ENCODE data around the gene TCTA.

TCTA gene

DNA sequence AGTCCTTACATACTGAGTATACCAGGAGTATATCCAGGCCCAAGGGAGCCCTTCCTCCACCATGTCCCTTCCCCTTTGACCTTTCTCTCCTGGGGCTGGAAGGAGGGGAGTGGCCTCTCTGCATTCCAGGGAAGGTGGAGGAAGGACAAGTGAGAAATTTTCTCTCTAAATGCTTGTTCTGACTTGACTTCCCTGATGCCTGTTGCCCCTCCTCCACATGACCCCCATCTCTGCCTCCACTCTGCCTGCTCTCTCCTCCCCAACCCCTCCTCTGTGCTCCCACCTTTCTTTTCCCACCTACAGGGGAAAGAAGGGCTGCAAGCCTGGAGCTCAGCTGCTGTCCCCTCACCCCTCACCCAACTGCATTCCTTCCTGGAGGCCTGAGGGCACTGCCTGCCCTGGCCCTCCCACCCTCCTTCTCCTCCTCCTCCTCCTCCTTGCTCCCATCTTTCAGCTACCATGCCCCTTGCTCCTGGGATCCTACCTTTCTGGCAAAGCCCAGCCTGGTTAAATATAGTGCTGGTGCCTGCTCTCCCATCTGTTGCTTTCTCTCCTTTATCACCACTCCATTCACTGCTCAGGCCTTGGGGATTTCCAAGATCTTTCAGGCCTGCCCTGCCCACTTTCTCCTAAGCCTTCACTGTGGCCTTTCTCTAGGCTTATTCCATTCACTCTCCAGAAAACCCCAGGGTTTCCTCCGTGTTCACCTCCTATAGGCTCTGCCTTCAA is 49.4 kb downstream of the TCTA start:
- no peak for DNase-seq

DNA sequence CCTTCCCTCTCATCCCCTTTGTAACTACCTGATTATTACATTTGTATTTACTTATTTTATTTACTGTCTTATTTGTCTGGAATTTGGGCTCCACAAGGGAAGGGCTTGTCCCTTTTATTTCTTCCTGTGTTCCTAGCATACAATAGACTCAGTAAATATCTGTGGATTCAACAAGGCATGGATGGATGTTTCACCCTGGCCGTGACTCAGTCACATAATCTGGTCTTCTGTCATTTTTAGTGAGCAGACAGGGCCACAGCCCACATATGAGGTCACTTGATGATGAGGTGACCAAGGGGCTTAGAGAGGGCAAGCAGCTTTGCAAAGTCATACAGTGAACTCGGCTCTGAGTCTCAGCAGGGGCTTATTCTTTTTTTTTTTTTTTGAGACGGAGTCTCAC is 50.0 kb downstream of the TCTA start:
- DNase-seq, result no peak

DNA sequence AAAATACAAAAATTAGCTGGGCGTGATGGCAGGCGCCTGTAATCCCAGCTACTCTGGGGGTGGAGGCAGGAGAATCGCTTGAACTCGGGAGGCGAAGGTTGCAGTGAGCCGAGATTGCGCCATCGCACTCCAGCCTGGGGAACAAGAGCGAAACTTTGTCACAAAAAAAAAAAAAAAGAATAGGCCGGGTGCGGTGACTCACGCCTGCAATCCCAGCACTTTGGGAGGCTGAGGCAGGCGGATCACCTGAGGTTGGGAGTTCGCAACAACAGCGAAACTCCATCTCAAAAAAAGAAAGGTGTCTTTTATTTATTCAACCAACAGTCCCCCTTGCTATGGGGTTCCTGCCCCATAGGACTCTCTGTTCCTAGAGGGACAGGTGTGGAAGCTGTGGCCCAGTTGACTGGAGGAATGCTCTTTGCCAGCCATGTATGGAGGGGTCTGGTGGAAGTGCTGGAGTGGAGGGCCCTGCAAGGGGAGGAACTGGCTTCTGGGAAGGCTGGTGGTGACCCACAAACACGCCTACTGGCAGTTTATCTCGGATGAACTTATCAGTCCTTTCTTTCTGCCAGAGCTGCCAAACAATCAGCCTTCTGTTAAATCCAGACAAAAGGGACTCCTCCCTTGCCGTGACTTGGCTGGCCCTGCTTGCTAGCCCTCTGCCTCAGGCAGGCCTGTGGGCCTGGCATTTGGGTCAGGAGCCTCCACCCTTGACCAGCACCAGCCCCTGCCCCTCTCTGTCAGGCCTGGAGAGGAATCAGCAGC is 53.2 kb downstream of the TCTA start:
- DNase-seq, result no peak
